Measurements from ENCODE around the gene ANKRD44.

DNA sequence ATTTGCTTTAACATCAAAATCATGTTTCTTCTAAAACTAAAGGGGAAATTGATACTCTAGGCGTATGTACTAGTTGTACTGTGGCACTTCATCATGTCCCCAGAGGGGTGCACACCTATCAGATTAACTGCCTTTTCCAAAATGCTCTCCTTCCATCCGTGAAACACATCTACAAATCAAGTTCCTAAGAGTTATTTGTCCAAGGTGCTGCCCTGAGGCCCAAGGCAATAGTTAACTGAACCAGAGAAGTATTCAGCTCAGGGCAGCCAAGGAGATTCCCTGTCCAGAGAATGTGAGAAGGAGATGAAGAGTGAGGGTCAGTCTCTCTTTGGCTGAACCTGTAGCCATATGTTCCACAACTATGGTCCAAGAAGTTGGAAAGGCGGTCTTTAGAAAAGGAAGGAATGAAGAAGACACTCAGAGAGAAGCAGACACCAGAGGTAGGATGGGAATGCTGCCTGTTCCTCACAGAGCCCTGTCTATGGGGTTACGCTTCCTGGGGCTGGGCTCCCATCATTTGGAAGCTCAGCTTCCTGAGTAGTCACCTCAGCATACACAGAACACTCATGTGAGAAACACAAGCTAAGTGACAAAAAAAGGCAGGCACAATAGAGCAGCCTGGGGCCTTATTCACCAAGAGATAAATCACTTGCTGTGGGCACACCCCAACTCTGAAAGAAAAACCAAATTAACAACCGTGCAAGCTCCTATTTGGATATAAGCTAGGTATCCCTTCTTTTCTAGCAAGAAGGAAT, 55.6 kb downstream of the ANKRD44 start:
- TF ChIP-seq, protein P1, sequence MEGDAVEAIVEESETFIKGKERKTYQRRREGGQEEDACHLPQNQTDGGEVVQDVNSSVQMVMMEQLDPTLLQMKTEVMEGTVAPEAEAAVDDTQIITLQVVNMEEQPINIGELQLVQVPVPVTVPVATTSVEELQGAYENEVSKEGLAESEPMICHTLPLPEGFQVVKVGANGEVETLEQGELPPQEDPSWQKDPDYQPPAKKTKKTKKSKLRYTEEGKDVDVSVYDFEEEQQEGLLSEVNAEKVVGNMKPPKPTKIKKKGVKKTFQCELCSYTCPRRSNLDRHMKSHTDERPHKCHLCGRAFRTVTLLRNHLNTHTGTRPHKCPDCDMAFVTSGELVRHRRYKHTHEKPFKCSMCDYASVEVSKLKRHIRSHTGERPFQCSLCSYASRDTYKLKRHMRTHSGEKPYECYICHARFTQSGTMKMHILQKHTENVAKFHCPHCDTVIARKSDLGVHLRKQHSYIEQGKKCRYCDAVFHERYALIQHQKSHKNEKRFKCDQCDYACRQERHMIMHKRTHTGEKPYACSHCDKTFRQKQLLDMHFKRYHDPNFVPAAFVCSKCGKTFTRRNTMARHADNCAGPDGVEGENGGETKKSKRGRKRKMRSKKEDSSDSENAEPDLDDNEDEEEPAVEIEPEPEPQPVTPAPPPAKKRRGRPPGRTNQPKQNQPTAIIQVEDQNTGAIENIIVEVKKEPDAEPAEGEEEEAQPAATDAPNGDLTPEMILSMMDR (IDR thresholded peaks at IDR 0.05) = no peak
- TF ChIP-seq ZFX (IDR thresholded peaks at IDR 0.05; ENCODE audit: borderline replicate concordance) = no peak

Data from 22Rv1 (cell line).